Measurements from ENCODE around the gene CNIH2.

DNA sequence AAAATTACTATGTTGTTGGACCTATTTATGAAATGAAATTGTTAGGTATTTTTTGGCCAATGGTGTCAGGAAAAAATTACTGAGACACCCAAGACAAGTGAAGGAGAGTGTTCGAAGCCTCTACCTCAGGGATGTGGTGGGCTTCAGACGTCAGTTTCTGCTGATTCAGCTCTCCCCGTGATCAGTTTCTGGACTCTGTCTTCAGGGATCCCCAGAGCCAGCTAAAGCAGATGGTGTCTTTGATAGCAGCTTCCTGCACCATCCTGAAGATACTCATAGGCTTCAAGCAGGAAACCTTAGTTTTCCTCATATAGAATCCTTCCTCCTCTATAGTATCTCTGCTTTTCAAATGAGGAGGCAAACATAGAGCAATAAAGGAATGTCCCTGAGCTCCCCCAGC lies 31.5 kb downstream of the CNIH2 start:
- TF ChIP-seq, protein P1, sequence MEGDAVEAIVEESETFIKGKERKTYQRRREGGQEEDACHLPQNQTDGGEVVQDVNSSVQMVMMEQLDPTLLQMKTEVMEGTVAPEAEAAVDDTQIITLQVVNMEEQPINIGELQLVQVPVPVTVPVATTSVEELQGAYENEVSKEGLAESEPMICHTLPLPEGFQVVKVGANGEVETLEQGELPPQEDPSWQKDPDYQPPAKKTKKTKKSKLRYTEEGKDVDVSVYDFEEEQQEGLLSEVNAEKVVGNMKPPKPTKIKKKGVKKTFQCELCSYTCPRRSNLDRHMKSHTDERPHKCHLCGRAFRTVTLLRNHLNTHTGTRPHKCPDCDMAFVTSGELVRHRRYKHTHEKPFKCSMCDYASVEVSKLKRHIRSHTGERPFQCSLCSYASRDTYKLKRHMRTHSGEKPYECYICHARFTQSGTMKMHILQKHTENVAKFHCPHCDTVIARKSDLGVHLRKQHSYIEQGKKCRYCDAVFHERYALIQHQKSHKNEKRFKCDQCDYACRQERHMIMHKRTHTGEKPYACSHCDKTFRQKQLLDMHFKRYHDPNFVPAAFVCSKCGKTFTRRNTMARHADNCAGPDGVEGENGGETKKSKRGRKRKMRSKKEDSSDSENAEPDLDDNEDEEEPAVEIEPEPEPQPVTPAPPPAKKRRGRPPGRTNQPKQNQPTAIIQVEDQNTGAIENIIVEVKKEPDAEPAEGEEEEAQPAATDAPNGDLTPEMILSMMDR (conservative IDR thresholded peaks at IDR 0.05; ENCODE audit: low read length), result no peak
- no peak for TF ChIP-seq EZH2phosphoT487 (IDR thresholded peaks at IDR 0.05; ENCODE audit: borderline replicate concordance)

Measured in Loucy (cell line).